IPS-15b (cell line): Measurements from ENCODE around the gene GPR55.

ENCODE experiments used
- H3K27me3 ChIP-seq: one replicate; pipeline ENCODE4 v1.6.1; 2013; ENCODE audit warnings: low read length; ENCODE audit not compliant: control insufficient read depth, insufficient read depth
- H3K36me3 ChIP-seq: one replicate; pipeline ENCODE4 v1.6.1; 2013; ENCODE audit warnings: low read length; ENCODE audit not compliant: control insufficient read depth, insufficient read depth
- H3K4me1 ChIP-seq: one replicate; pipeline ENCODE4 v1.6.1; 2013; ENCODE audit warnings: mild to moderate bottlenecking, low read length; ENCODE audit not compliant: control insufficient read depth, insufficient read depth
- H3K4me3 ChIP-seq: one replicate; pipeline ENCODE4 v1.5.1; 2013; ENCODE audit warnings: low read depth, low read length
- H3K9ac ChIP-seq: one replicate; pipeline ENCODE4 v1.6.1; 2013; ENCODE audit warnings: low read depth, mild to moderate bottlenecking, low read length
- H3K9me3 ChIP-seq: one replicate; pipeline ENCODE4 v1.6.1; 2013; ENCODE audit warnings: mild to moderate bottlenecking, low read length; ENCODE audit not compliant: control insufficient read depth, insufficient read depth

The GPR55 gene

GRCh38 chr2:230908595-230909191 is 16.3 kb downstream of the GPR55 start:
- no peaks in the 10 kb centered on the region for H3K36me3 ChIP-seq
- H3K27me3 ChIP-seq, result peaks cover 16% of the 10 kb centered on the region
- no peak overlapping the region for H3K4me3 ChIP-seq
- no peak overlapping the region for H3K9ac ChIP-seq
- no peaks in the 10 kb centered on the region for H3K9me3 ChIP-seq
- H3K4me1 ChIP-seq, result peaks cover 12% of the 10 kb centered on the region

GRCh38 chr2:230908092-230908594 is 16.9 kb downstream of the GPR55 start:
- H3K36me3 ChIP-seq, result no peaks in the 10 kb centered on the region
- no peak overlapping the region for H3K4me3 ChIP-seq
- H3K9me3 ChIP-seq, result no peaks in the 10 kb centered on the region
- peaks cover 16% of the 10 kb centered on the region for H3K27me3 ChIP-seq
- H3K4me1 ChIP-seq, result peaks cover 12% of the 10 kb centered on the region
- H3K9ac ChIP-seq, result no peak overlapping the region

GRCh38 chr2:230907361-230908091 is 17.5 kb downstream of the GPR55 start:
- H3K4me3 ChIP-seq, result no peak overlapping the region
- no peak overlapping the region for H3K9ac ChIP-seq
- H3K9me3 ChIP-seq, result no peaks in the 10 kb centered on the region
- H3K36me3 ChIP-seq, result no peaks in the 10 kb centered on the region
- H3K4me1 ChIP-seq, result peaks cover 17% of the 10 kb centered on the region
- H3K27me3 ChIP-seq, result peaks cover 16% of the 10 kb centered on the region

GRCh38 chr2:230906471-230907230 is 18.4 kb downstream of the GPR55 start:
- no peaks in the 10 kb centered on the region for H3K36me3 ChIP-seq
- H3K4me1 ChIP-seq, result peaks cover 20% of the 10 kb centered on the region
- H3K27me3 ChIP-seq, result peaks cover 16% of the 10 kb centered on the region
- H3K9me3 ChIP-seq, result no peaks in the 10 kb centered on the region
- no peak overlapping the region for H3K4me3 ChIP-seq
- H3K9ac ChIP-seq, result no peak overlapping the region

- H3K9ac ChIP-seq, result no peak overlapping the region
Measured at GRCh38 chr2:230905448-230906421, 19.3 kb downstream of the GPR55 start.

GRCh38 chr2:230904856-230905447 is 20.1 kb downstream of the GPR55 start:
- H3K4me3 ChIP-seq, result no peak overlapping the region
- H3K9ac ChIP-seq, result no peak overlapping the region
- H3K27me3 ChIP-seq, result peaks cover 16% of the 10 kb centered on the region
- no peaks in the 10 kb centered on the region for H3K9me3 ChIP-seq
- H3K4me1 ChIP-seq, result peaks cover 20% of the 10 kb centered on the region
- H3K36me3 ChIP-seq, result no peaks in the 10 kb centered on the region

More at GRCh38 chr2:230905448-230906421, 19.3 kb downstream of the GPR55 start:
- H3K27me3 ChIP-seq, result peaks cover 16% of the 10 kb centered on the region
- no peak overlapping the region for H3K4me3 ChIP-seq
- H3K9me3 ChIP-seq, result no peaks in the 10 kb centered on the region
- H3K4me1 ChIP-seq, result peaks cover 20% of the 10 kb centered on the region
- no peaks in the 10 kb centered on the region for H3K36me3 ChIP-seq

GRCh38 chr2:230903231-230904150 is 21.6 kb downstream of the GPR55 start:
- H3K36me3 ChIP-seq, result no peaks in the 10 kb centered on the region
- H3K4me3 ChIP-seq, result peak overlapping the region; percentile 19
- no peak overlapping the region for H3K9ac ChIP-seq
- peaks cover 16% of the 10 kb centered on the region for H3K27me3 ChIP-seq
- no peaks in the 10 kb centered on the region for H3K9me3 ChIP-seq
- peaks cover 23% of the 10 kb centered on the region for H3K4me1 ChIP-seq

GRCh38 chr2:230902180-230902899 is 22.7 kb downstream of the GPR55 start:
- H3K4me1 ChIP-seq, result peaks cover 23% of the 10 kb centered on the region
- peak overlapping the region; percentile 45 for H3K4me3 ChIP-seq
- H3K36me3 ChIP-seq, result no peaks in the 10 kb centered on the region
- no peaks in the 10 kb centered on the region for H3K9me3 ChIP-seq
- H3K9ac ChIP-seq, result no peak overlapping the region
- H3K27me3 ChIP-seq, result peaks cover 16% of the 10 kb centered on the region

GRCh38 chr2:230901006-230901405 is 24.0 kb downstream of the GPR55 start:
- H3K4me3 ChIP-seq, result no peak overlapping the region
- peaks cover 23% of the 10 kb centered on the region for H3K4me1 ChIP-seq
- peaks cover 13% of the 10 kb centered on the region for H3K27me3 ChIP-seq
- no peaks in the 10 kb centered on the region for H3K36me3 ChIP-seq
- no peak overlapping the region for H3K9ac ChIP-seq
- no peaks in the 10 kb centered on the region for H3K9me3 ChIP-seq
